Cardiac septum (tissue), 1 donor: ENCODE measurements around the gene KLF15. TPM values are rescaled to one million over a fixed set of nuclear protein-coding genes. Genes with fewer than 3 reads are reported as not detected.
"Not testable (repeated sequence)": the region's sequence is repeated elsewhere in the genome, so short reads cannot be mapped to it uniquely, and the experiment has no call there.

Experiments used
- DNase-seq: peaks from one replicate; pipeline ENCODE4 v3.0.0-alpha.2; 2020; ENCODE audit warnings: low spot score
- intact Hi-C: fragments of 100-400 bp; cut with DNase I; formaldehyde crosslinking; loops from one replicate; pipeline ENCODE4 v1.14.0; 2022
- total RNA-seq: library from RNA; stranded (reverse); fragmentation: NEBNext Ultra II Directional; extraction: Animal tissue kit (Norgen Biotek cat#: 25700); gene quantifications from one replicate; pipeline ENCODE4 v1.2.1, GENCODE V29; 2021
- donor health status: DM: no; HTN: no; CAD: no.

KLF15 gene
- total RNA-seq, 1 donor from 2014 or later: 11.5 TPM

GRCh38 chr3:126339466-126339865 lies 17.7 kb downstream of the KLF15 start:
- DNase-seq: no peak
- intact Hi-C loops: no loop called here

- DNase-seq: peak; percentile 74
- intact Hi-C loops: no loop called here
These were observed 18.4 kb downstream of the KLF15 start for GRCh38 chr3:126338790-126339288.

- intact Hi-C loops: no loop called here
- peak; percentile 41 for DNase-seq
These were observed 19.1 kb downstream of the KLF15 start for GRCh38 chr3:126337980-126338651.

GRCh38 chr3:126331812-126332336 lies 25.3 kb downstream of the KLF15 start:
- DNase-seq, intact Hi-C loops: not testable (repeated sequence)

GRCh38 chr3:126329927-126330725 lies 27.1 kb downstream of the KLF15 start:
- intact Hi-C loops: no loop called here
- DNase-seq: no peak

GRCh38 chr3:126326629-126327028 lies 30.6 kb downstream of the KLF15 start:
- DNase-seq: no peak
- intact Hi-C loops: no loop called here

GRCh38 chr3:126322181-126322967 lies 34.8 kb downstream of the KLF15 start:
- DNase-seq: no peak
- intact Hi-C loops: no loop called here

- DNase-seq: no peak
- intact Hi-C loops: no loop called here
These were observed 35.7 kb downstream of the KLF15 start for GRCh38 chr3:126321490-126321889.

GRCh38 chr3:126320517-126321293 lies 36.5 kb downstream of the KLF15 start:
- intact Hi-C loops: no loop called here
- no peak for DNase-seq

- no peak for DNase-seq
- intact Hi-C loops: no loop called here
These were observed 37.4 kb downstream of the KLF15 start for GRCh38 chr3:126319701-126320295.

- DNase-seq: no peak
- intact Hi-C loops: no loop called here
These were observed 39.9 kb downstream of the KLF15 start for GRCh38 chr3:126317029-126317996.

GRCh38 chr3:126316501-126316939 lies 40.7 kb downstream of the KLF15 start:
- intact Hi-C loops: no loop called here
- DNase-seq: no peak

GRCh38 chr3:126316031-126316461 lies 41.2 kb downstream of the KLF15 start:
- intact Hi-C loops: no loop called here
- no peak for DNase-seq

GRCh38 chr3:126314790-126315658 lies 42.2 kb downstream of the KLF15 start:
- no peak for DNase-seq
- intact Hi-C loops: no loop called here

- DNase-seq: no peak
- intact Hi-C loops: no loop called here
These were observed 42.9 kb downstream of the KLF15 start for GRCh38 chr3:126314305-126314789.

GRCh38 chr3:126313580-126314304 lies 43.5 kb downstream of the KLF15 start:
- DNase-seq: no peak
- intact Hi-C loops: no loop called here
